Measurements from ENCODE around the gene NFS1.

Gene NFS1

DNA sequence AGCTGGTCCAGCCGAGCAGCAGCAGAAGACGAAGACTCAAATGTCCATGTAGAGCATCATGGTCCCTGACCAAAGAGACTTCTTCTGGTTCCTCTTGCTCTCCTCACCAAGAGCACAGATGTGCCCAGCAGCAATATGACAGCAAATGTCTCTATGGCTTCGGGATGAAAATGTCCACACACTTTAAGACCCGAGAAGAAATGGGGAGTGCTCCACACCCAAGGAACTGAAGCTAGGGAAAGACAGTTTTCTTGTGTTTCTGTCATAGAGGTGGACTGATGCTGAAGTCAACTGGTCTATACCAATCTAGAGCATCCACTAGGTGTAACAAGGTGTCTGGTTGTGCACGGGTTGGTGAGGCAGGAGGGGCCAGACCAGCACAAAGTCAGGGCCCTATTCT, 29.9 kb downstream of the NFS1 start:
- no peak for DNase-seq

DNA sequence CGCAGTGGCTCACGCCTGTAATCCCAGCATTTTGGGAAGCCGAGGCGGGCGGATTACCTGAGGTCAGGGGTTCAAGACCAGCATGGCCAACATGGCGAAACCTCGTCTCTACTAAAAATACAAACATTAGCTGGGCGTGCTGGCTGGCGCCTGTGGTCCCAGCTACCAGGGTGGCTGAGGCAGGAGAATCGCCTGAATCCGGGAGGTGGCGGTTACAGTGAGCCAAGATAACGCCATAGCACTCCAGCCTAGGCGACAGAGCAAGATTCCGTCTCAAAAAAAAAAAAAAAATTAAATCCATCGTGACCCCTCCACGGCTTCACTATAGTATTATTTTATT, 33.2 kb downstream of the NFS1 start:
- DNase-seq = no peak

DNA sequence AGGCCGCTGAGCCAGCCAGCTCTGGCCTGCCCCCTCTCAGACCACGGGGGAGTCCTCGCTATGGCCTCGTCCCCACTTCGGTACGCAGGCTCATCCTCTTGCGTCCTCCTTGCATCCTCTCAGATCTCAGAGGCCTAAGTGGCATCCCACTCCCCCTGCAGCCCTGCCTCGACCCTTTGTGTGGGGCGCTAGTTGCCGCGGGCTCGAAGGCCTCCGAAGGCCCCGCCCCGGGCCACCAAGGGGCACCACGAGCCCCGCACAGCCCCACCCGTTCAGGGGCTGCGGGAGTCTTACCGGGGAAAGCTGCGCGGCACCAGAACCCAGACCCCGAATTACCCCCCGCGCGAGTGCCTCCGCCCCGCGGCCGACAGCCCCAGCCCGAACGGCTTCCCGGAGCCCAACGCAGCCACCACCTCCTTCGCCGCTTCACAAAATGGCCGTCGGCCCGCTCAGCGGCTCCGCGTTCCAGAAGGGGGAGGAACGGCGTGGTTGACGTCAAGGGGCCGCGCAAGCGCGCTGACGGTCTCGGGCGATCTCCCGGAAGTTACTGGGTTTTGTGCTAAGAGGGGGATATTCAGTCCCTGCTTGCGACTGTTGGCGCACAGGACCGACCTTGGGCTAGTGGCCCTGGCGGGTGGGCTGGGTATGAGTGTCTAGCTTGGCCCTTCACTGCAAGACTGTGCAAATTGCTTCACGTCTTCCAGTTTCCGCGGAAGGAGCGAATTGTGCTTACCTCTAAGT, 34.5 kb downstream of the NFS1 start, which contains the start of the genes CPNE1 and RBM12:
CPNE1 (minus strand) TSS at position 435 of the 741 bp plus-strand sequence. CDS start 31,977 bp downstream, outside the sequence.
RBM12 (minus strand) TSS at position 435 of the 741 bp plus-strand sequence. CDS start 9,578 bp downstream, outside the sequence.
- DNase-seq = peak; percentile 93

DNA sequence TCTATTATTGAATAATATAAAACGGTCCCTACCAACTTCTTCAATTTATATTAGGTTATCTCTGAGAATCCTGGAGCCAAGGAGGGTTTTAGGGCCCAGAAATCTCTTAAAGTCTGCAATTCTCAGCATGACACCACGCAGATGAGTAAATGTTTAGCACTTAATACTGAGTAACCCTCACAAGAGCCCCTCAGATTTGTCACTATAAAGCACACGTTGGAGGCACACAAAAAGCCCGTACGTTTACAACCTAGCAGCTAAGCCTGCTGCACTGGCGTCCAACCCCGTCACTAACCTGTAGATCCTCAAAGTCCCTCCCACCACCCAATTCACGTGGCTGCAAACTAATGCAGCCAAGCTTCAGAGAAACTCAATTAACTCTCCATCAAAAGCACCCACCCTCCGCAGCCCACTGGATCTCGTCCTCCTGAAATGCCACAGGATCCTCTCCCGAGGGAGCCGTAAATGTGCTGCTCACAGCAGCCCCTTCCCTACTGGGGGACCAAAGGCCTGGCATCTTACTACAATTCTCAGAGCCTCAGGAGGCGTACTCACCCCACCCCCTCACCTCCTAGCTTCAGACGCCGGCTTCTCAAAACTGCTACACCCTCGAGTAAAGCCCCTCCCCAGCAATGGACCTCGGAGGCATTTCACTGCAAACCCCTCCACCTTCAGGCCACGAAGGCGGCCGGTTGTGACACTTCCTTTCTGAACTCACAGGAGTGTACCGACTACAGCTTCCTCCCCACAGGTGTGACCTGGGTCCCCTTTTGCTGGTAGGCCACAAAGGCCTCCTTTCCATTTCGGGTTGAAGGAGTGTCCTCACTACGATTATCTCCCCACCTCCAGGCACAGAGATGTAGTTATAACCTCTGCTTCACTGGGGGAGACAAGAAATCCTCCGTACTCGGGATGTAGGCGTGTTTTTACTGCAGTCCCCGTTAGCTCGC, 35.4 kb downstream of the NFS1 start:
- DNase-seq = peak; percentile 31

GRCh38 chr20:35662551-35662950, 36.6 kb downstream of the NFS1 start:
- DNase-seq = no peak

GRCh38 chr20:35661908-35662307, 37.2 kb downstream of the NFS1 start:
- DNase-seq = no peak

GRCh38 chr20:35661053-35661452, 38.1 kb downstream of the NFS1 start:
- DNase-seq = no peak

- DNase-seq = no peak
These were observed 38.8 kb downstream of the NFS1 start for GRCh38 chr20:35660122-35660937.

DNA sequence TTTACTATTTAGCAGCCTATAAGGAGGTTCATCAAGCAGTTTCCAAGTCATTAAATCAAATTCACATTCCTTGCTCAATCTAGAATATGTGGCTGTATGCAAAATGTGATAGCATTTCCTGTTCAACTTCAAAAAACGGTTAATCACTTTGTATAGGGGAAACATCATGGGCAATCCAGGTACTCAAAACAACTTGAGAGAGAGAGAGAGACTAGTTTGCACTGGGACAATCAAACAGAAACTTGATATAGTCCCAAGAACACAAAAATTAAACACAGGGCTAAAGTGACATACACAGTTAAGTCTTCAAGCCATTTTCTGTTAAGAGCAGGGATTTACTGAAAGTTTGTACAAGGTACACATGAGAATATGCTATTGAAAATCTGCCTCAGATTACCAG, 41.9 kb downstream of the NFS1 start:
- no peak for DNase-seq

GRCh38 chr20:35654415-35654814, 44.7 kb downstream of the NFS1 start:
- DNase-seq = no peak

GRCh38 chr20:35653893-35654292, 45.3 kb downstream of the NFS1 start:
- no peak for DNase-seq

DNA sequence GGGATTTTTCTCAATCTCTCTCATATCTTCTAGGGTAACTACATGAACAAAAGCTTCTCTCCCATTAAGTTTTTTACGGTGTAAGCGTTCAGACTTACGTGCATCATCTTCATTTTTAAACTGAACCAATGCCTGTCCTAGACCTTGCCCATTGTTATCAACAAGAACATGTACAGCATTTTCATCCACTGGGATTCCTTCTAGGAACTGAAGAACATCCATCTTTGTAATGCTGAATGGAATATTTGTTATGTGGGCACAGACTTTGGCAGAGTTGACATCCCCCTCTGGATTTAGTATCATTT, 45.8 kb downstream of the NFS1 start:
- DNase-seq = no peak

DNA sequence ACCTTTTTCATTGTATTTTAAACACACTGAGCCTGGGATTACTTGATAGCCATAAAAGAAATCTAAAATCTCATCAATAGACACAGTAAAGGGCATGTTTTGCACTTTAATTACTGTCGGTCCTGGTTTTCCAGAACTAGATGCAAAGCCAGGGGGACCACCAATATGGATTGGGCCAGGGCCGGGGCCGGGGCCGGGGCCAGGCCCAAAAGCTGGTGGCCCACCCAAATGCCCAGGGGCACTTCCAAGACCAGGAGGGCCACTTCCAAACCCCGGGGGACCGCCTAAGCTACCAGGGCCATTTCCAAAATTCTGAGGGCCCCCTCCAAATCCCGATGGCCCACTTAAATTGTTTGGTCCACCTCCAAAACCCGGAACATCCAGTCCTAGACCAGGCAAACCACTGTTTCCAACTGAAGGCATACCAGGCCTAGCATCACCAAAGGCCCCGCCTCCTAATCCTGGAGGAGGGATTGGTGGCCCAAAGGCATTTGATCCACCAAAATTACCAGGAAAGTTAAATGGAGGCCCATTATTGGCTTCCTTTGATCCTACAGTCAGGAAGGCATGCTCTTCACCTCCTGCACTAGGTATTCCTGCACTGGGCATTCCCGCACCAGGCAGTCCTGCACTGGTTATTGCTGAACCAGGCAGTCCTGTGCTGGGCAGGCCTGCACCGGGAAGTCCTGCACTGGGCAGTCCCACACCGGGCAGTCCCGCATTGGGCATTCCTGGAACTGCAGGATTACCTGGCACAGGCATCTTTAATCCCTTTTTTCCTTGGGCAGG, 46.3 kb downstream of the NFS1 start:
- no peak for DNase-seq

GRCh38 chr20:35651958-35652357, 47.2 kb downstream of the NFS1 start:
- DNase-seq = no peak

- DNase-seq = no peak
These were observed 48.5 kb downstream of the NFS1 start for GRCh38 chr20:35650632-35651031.

DNA sequence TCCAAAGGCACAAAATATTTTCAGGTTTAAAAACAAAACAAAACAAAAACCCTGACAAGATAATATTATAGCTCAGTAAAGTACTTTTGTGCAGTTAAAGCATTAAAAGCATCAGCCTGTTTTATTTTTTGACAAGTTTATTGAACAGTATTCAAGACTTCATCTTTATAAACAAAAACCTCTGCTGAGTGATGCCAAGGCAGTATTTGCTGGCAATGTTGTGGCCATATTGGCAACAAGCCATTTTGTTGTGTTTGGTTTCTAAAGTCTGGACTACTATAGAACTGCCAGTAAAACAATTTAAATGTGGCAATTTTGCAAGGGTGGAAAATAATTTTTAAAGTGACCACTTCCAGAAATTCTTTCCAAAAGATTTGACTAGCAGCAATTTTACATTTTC, 50.3 kb downstream of the NFS1 start:
- no peak for DNase-seq

GRCh38 chr20:35644806-35645205, 54.3 kb downstream of the NFS1 start:
- DNase-seq = no peak

GRCh38 chr20:35643045-35643444, 56.1 kb downstream of the NFS1 start:
- no peak for DNase-seq

GRCh38 chr20:35641743-35642142, 57.4 kb downstream of the NFS1 start:
- DNase-seq = no peak

- peak; percentile 45 for DNase-seq
These were observed 58.4 kb downstream of the NFS1 start for GRCh38 chr20:35640724-35641123.

GRCh38 chr20:35638751-35639150, 60.4 kb downstream of the NFS1 start:
- no peak for DNase-seq

DNA sequence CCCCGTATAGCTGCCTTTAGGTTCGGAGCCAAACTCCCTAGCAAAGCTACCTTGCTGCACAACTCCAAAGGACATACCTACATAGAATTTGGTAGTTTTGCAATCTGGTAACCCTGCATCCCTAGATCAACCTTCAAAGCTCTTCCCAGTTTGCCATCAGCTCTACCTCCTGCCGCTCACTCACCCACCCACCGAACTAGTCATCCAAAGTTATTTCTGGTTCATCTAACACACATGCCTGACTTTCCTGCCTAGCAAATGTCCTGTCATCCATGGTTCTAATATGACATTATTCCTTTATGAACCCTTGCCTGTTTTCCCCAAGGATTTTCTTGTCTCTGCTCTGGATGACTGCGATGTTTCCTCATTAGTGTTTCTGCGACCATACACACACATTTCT, 61.9 kb downstream of the NFS1 start:
- no peak for DNase-seq
